ENCODE results near the gene ACADS.
"Not testable (repeated sequence)": the region's sequence is repeated elsewhere in the genome, so short reads cannot be mapped to it uniquely, and the experiment has no call there.

ACADS gene

DNA sequence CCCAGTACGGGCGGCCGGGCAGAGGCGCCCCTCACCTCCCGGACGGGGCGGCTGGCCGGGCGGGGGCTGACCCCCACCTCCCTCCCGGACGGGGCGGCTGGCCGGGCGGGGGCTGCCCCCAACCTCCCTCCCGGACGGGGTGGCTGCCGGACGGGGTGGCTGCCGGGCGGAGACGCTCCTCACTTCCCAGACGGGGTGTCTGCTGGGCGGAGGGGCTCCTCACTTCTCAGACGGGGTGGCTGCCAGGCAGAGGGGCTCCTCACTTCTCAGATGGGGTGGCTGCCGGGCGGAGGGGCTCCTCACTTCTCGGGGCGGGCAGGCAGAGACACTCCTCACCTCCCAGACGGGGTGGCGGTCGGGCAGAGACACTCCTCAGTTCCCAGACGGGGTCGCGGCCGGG, 6.6 kb downstream of the ACADS start:
- not testable (repeated sequence) for DNase-seq (ENCODE audit: low spot score)

DNA sequence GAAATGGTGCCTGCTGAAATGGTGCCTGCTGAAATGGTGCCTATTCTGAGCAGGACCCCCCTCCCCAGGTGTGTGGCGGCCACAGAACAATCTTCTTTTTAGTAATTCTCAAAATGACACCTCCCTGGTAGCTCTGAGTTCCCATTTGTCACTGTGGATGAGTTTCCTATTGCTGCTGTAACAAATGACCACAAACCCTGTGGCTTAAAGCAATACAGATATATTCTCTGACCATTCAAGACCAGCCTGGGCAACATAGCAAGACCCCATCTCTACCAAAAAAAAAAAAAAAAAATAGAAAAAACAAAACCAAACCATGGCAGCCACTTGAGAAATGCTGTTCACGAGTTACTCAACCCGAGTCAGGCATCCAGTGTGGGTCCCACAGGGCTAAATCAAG, 7.9 kb downstream of the ACADS start:
- DNase-seq (ENCODE audit: low spot score) = no peak

DNA sequence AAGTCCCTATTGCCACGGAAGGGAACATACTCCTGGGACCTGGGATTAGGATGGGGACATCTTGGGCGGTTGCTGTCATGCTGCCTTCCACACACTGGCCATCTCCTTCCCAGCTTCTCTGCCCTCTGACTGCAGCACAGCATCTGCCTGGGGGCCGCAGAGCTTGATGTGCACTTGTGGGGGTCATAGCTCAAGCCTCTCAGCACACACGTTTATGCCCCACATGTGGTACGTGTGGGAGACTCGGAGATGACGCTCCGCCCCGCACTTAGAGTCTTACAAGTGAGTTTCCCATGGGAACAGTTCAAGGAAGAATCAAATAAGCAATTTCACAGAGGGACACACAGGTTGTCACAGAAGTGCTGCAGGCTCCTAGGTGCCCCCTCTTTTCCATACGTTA, 8.6 kb downstream of the ACADS start:
- DNase-seq (ENCODE audit: low spot score) = no peak

DNA sequence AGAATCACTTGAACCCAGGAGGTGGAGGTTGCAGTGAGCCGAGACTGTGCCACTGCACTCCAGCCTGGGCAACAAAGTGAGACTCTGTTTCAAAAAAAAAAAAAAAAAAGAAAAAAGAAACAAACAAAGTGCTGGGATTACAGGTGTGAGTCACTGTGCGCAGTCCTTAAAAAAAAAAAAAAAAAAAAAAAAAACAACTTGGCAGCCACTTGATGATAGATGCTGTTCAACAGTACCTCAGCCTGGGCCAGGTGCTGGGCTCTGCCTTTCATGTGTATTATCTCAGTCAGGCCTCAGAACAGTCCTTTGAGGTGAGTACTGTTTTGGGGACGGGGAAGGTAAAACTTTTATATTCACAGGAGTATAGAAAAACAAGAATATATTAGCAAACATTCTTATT, 9.6 kb downstream of the ACADS start:
- DNase-seq (ENCODE audit: low spot score) = no peak

DNA sequence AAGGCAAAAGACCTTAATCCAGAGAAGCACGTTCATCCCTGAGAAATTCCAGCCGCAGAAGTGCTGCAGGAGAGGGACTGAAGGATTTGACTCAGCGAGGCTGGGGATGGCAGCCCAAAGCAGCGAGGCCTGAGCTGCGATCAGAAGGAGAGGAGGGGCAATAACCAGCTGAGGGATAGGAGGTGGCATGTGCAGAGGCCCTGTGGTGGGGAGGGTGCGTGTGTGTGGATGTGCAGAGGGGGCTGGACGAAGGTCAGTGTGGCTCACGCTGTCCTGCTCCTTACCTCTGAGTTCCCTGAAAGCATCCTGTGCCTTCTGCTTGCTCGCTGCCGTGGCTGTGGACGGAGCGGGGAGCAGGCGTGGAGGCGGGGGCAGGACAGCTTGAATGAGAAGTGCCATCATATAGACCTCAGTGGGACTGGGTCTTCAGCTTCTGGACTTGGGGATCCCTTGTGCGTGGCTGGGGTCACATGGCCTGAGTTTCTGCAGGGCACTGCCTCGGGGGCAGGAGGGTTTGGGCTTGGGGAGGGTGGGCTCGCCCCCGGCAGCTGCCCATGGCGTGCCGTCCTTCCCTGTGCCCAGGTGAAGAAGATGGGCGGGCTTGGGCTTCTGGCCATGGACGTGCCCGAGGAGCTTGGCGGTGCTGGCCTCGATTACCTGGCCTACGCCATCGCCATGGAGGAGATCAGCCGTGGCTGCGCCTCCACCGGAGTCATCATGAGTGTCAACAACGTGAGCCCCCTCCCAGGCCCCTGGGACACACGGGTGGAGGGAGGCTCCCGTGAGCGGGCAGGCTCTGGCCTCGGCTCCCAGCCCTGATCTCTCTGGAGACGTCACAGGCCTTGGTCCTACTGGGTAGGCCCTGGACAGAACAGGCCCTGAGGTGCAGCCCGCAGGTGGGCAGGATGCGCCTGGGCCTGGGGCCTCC, 11.0 kb downstream of the ACADS start:
- DNase-seq (ENCODE audit: low spot score) = no peak

DNA sequence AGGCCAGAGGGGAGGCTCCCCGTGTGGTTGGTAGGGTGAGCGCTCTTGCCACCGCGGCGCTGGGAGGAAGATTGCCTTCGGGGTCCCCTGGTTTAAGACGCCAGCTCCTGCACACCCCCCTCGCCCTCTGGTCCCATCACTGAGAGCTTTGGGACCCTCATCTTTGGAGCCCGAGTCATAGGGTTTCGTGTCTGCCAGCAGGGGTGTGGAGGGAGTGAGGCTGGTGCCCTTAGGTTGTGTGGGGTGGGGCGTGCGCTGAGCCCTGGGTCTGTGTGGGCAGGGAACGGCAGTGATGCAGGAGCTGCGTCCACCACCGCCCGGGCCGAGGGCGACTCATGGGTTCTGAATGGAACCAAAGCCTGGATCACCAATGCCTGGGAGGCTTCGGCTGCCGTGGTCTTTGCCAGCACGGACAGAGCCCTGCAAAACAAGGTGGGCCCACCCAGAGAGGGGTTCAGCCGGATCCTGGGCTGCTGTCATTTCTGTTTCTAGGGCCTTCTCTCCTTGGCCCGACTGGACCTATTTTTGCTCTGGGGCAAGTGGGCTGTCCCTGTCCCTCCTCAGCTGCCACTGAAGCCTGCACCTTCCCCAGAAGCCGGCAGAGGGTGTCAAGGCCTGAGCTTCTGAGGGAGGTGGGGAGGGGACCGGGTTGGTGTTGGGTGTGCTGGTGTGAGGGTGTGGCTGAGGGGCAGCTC, 12.1 kb downstream of the ACADS start:
- DNase-seq (ENCODE audit: low spot score) = no peak

DNA sequence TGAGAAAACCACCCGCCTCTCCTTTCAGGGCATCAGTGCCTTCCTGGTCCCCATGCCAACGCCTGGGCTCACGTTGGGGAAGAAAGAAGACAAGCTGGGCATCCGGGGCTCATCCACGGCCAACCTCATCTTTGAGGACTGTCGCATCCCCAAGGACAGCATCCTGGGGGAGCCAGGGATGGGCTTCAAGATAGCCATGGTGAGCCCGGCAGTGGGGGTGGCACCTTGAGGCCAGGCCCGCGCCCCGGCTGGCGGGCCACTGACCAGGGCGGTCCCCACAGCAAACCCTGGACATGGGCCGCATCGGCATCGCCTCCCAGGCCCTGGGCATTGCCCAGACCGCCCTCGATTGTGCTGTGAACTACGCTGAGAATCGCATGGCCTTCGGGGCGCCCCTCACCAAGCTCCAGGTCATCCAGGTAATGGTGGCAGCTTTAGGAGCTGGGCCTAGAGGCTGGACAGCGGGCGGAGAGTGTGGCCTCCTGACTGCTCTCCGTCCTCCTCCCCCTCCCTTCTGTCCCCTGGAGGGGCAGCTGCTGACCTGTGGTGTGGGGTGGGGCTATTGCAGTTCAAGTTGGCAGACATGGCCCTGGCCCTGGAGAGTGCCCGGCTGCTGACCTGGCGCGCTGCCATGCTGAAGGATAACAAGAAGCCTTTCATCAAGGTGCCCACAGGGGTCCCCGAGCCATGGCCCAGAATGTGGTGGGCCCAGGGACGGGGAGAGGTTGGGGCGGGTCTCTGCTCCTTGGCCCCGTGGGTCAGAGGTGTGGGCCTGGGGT, 12.8 kb downstream of the ACADS start:
- no peak for DNase-seq (ENCODE audit: low spot score)

DNA sequence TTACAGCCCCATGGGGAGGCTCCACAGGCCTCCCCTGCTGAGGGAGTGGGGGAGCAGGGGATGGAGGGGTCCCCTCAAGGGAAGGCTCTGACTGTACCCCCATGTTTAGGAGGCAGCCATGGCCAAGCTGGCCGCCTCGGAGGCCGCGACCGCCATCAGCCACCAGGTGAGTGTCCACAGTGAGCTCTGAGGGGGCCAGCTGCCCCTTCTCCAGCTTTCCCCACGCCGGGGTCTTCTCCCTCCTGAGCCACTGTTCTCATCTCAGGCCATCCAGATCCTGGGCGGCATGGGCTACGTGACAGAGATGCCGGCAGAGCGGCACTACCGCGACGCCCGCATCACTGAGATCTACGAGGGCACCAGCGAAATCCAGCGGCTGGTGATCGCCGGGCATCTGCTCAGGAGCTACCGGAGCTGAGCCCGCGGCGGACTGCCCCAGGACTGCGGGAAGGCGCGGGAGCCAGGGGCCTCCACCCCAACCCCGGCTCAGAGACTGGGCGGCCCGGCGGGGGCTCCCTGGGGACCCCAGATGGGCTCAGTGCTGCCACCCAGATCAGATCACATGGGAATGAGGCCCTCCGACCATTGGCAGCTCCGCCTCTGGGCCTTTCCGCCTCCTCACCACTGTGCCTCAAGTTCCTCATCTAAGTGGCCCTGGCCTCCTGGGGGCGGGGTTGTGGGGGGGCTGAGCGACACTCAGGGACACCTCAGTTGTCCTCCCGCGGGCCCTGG, 13.6 kb downstream of the ACADS start:
- no peak for DNase-seq (ENCODE audit: low spot score)

DNA sequence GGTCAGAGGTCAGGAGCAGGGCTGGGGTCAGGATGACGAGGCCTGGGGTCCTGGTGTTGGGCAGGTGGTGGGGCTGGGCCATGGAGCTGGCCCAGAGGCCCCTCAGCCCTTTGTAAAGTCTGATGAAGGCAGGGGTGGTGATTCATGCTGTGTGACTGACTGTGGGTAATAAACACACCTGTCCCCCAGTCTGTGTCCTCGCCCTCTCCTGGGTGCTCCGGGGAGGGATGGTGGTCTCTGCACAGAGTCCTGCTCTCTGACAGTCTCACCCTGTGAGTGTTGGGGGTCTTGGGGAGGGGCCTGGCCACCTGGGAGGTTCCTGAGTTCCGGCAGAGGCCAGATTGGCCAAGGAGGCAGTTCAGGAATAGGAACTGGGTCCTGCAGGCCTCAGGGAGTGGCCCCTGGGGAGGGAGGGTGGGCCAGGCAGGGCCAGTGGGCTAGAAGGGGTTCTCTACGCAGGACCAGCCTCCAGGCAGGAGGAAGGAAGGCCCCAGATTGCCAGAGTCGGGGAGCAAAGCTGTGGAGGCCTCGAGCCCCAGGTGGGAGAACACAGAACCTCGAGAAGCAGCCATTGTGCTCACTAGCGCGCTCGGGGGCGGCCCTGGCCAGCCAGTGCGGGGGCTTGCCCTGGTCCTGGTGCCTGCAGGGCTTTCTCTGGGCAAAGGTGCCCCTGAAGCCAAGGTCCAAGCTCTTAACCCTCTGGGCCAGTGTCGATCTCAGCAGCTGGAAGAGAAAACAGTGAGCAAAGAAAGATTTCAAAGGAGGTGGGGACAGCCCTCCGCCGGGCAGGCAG, 14.4 kb downstream of the ACADS start:
- no peak for DNase-seq (ENCODE audit: low spot score)

DNA sequence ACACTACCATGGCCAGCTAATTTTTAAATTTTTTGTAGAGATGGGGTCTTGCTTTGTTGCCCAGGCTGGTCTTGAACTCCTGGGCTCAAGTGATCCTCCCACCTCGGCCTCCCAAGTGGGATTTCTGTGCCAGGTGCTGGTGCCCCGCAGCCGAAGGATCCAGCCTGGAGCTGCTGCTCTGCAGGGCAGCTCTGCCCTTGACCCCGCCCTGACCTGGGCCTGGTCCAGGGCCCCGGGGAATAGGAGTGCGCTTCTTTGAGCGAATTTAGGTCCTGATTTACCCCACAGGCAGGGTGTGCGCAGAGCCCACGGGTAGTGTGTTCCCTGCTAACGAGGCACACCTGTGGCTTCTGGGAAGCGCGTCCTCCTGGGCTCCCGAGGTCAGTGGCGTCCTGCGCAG, 15.2 kb downstream of the ACADS start:
- DNase-seq (ENCODE audit: low spot score) = no peak

DNA sequence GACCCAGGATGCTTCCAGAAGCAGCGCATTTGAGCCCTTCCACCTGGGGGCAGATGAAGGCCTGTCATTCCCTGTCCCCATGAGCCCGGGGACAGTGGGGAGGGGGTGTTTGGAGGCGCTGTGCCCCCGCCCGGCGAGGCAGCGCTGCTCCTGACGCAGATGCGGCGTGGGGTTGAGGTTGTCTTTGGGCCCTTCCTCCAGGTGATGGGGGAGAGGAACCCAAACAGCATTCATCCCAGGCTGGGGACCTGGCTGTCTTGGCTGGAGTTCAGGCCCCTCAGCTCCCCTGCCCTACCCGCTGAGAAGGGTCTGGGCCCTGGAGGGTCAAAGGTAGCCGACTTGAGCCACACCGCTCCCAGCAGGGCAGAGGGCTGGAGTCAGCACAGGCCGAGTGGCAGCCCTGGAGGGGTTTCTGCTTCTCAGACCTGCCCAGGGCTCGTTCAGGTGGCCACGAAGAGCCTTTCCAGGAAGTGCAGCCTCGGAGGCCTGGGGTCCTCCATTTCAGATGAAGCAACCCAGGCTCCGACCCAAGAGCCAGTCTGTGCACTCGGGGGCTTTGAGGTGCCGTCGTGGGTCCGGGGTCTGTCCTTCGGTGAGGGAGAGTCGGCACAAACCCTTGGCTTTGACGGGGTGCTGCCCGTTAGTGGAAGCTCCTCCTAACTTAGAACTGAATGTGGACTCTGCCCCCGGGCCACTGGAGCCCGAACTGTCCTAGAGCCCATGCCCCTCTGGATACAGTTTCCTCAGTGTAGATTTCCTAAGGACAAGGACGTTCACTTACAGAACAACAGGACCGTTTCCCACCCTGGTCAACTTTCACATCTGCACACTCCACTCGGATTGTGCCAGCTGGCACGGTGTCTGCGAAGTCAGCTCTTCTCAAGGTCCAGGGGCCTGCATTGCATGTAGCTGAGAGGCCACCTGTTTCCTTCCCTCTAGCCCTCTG, 16.1 kb downstream of the ACADS start:
- no peak for DNase-seq (ENCODE audit: low spot score)

DNA sequence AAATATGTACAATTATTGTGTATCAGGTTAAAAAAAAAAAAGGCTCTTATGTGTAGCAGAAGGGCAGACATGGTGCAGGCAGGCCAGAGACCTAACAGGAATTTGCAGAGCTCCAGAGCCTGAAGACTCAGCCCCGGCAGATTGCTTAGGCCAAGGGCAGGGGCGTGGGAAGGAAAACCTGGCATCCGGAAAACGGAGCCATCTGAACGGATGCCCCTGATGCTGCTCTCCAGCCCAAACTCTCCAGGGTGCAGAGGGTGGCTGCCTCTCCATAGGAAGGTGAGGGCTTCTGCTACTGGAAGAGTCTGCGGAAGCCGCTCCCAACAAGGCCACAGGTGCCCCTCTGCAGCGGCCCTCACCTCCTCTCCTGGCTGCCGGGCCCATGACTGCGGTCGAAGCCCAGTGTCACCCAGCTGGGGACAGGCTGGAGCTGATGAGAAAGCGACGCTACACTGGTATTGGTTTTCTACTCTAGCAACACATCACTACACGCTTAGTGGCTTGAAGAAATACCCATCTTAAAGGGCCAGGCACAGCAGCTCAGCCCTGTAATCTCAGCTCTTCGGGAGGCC, 19.4 kb downstream of the ACADS start:
- DNase-seq (ENCODE audit: low spot score) = no peak

DNA sequence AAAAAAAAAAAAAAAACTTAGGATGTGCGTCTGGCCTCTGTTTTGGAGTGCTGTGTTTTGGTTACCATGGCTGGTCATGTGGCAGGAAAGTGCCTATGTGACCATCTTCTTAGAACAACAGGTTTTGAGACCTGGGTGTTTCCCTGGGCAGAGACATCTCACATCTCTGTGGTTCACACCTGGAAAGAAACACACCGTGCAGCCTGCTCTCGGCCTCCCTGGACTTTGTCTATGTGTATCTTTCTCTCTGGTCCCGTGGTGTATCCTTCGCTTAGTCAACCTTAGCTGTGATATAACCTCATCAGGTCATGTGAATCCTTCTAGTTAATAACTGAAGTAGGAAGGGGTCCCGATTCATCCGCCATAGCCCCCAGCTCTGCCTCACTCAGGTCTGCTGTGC, 22.6 kb downstream of the ACADS start:
- no peak for DNase-seq (ENCODE audit: low spot score)

DNA sequence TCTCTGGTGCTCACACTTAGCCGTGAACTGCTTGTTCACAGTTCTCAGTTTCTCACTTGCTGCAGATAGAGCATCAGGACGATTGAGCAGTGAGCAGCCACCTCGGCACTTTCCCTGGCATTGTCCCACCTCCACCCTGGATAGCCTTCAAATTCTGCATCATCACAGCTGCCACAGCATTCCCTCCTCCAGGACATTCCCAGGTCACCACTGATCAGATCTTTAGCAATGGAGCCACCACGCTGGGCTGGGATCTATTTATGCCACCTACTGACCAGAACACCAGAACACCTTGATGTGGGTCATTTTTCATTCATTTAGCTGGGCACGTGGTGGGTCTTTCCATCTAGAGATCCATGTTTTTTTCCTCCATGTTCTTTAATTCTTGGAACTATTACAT, 23.6 kb downstream of the ACADS start:
- no peak for DNase-seq (ENCODE audit: low spot score)

DNA sequence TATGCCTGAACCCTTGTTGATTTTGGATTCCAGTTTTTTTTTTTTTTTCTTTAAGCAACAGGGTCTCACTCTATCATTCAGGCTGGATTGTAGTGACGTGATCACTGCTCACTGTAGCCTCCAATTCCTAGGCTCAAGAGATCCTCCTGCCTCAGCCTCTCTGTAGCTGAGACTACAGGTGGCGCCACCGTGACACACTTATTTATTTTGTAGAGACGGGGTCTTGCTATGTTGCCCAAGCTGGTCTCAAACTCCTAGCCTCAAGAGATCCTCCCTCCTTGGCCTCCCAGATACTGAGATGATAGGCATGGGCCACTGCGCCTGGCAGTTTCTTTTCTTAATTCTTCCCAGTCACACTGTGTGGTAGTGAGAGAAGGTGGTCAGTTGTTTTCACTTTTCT, 25.2 kb downstream of the ACADS start:
- no peak for DNase-seq (ENCODE audit: low spot score)

DNA sequence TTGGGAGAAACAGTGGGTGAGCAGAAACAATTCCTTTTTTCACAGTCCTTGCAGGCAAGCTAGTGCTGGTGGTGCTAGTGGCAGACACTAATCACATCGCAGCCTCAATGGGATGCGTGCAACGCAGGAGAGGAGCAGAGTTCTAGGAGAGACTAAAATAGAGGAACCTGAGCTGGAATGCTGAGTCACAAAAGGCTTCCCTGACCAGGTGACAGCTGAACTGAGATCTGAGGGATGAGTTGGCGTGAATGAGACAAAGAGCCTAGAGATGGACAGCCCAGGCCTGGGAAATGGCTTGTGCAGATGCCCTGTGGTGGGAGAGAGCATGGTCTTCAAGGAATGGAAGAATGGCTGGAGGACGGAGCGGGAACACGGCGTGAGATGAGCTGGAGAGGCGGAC, 25.8 kb downstream of the ACADS start:
- DNase-seq (ENCODE audit: low spot score) = no peak

DNA sequence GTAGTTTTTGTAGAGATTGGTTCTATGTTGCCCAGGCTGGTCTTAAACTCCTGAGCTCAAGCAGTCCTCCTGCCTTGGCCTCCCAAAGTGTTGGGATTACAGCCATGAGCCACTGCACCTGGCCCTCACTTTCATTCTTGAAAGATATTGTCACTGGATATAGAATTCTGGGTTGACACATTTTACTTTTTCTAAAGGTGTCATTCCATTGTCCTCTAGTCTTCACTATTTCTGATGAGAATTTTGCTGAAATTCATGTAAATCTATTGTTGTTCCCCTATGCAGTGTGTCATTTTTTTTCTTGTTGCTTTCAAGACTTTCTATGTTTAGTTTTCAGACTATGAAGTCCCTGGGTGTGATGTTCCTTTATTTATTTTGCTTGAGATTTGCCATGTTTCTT, 29.2 kb downstream of the ACADS start:
- no peak for DNase-seq (ENCODE audit: low spot score)

DNA sequence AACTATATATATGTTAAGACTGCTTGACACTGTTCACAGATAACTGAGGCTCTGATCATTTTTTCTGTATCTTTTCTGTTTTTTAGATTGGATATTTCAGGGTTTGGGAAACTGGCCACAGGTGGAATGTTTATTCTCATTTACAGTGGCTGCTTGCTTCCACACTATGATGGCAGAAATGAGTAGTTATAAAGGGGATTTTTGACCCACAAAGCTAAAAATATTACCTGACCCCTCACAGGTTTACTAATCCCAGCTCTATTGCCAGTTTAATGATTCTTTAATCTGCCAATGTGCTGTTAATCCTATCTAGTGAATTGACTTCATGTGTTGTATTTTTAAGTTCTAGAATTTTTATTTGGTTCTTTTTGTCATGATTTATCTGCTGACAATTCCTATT, 29.6 kb downstream of the ACADS start:
- DNase-seq (ENCODE audit: low spot score) = no peak

DNA sequence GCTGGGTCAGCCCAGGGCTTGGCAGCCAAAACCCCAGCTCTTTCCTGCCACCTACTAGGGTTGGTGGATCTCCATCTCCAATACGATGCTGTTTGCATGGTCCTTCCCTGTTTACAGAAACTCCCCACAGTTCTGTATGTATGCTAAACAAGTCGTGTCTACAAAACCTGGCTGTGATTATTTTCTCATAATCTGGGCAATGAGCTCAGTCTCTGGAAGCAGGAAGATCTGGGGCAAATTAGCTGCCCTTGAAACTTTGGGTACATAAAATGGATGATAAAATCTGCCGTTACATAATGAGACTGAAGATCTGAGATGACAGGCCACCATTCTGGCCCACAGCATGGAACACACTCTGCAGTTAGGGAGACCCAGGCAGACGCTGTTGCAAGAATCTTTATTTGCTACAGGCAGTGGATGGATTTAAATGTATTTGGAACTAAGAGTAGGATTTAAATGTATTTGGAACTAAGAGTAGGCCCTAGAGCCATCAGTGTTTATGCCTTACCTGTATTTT, 31.7 kb downstream of the ACADS start:
- DNase-seq (ENCODE audit: low spot score) = no peak

DNA sequence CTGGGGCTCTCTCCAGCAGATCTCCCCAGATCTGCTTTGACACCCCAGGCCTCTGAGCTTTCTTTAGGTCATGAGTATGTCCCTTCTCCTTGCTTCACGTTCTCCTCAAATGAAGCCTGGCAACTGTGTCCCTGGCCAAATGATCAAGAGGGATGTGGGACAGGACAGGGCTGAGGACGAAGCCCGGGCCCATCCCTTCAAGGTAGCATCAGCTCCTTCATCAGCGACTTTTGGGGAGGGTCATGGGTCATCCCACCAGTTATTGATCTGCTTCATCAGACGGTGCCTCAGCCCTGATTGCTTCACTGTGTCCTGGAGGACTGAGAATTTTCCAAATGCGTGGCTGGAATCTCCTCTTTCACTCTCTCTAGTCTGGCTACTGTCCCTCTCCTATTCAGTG, 32.3 kb downstream of the ACADS start:
- DNase-seq (ENCODE audit: low spot score) = no peak

Data from GM03348 (cell line).